Ascending aorta (tissue), 2 donors: ENCODE measurements around the gene VMAC. TPM values are rescaled to one million over a fixed set of nuclear protein-coding genes. Genes with fewer than 3 reads are reported as not detected.

Experiments
- DNase-seq, 2 donors: peaks; one replicate each; pipeline ENCODE4 v3.0.0-alpha.2; 2019; ENCODE audit warnings: low spot score in 2 of 2
- H3K27ac ChIP-seq, 2 donors: fragments of 200-600 bp; sonication (generic); one replicate each; pipeline ENCODE4 v1.5.1; 2016 to 2017; ENCODE audit warnings: mild to moderate bottlenecking in 1 of 2
- H3K27me3 ChIP-seq: fragments of 200-600 bp; sonication (generic); one replicate; pipeline ENCODE4 v1.5.1; 2017
- H3K36me3 ChIP-seq, 2 donors: fragments of 200-600 bp; sonication (generic); one replicate each; pipeline ENCODE4 v1.5.1; 2016
- H3K4me1 ChIP-seq, 2 donors: fragments of 200-600 bp; sonication (generic); one replicate each; pipeline ENCODE4 v1.5.1; 2016 to 2017; ENCODE audit warnings: mild to moderate bottlenecking in 1 of 2
- H3K4me3 ChIP-seq, 2 donors: fragments of 200-600 bp; sonication (generic); one replicate each; pipeline ENCODE4 v1.5.1; 2016 to 2017; ENCODE audit warnings: mild to moderate bottlenecking in 1 of 2
- H3K9me3 ChIP-seq, 2 donors: fragments of 200-600 bp; sonication (generic); one replicate each; pipeline ENCODE4 v1.5.1; 2016
- intact Hi-C: fragments of 100-400 bp; cut with DNase I; formaldehyde crosslinking; loops from one replicate; pipeline ENCODE4 v1.15.1; 2023
- total RNA-seq: library from RNA; depleted of rRNA; stranded (reverse); fragments of >200 nt; gene quantifications from one replicate; pipeline ENCODE4 v1.1.0, GENCODE V29; 2016
- TF ChIP-seq, protein P1 (sequence below), 3 experiments: fragments of 200-600 bp in 2 of 3; fragments of 450-650 bp in 1 of 3; sonication (generic) in 2 of 3; IDR thresholded peaks; one replicate each; pipeline ENCODE4 v1.5.1; 2016 to 2019; ENCODE audit warnings: antibody characterized with exemption in 3 of 3, mild to moderate bottlenecking in 1 of 3, moderate library complexity in 1 of 3

The VMAC gene
- total RNA-seq, 1 donor from 2014 or later, result 15.2 TPM

DNA sequence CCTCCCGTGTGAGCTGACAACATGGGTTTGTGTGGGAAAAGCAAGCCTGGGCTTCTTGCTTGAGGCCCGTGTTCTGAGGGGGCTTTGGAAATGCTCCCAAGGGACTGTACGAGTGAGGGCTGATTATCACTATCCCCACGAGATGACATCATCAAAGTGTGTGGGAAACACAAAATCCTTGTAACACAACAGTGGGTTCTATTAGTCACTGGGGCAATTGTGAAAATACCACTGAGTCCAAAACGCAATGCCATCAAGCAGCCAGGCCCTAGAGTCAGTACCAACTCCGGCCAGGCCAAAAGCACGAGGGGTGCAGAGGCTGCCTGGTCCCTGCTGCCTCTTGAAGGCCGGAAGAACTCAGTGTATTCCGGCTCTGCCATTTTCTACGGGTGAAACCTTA is 39.0 kb downstream of the VMAC start:
- Histone ChIP-seq H3K4me3 (no peak overlapping the region), H3K36me3 (peaks cover 22 to 29% of the 10 kb centered on the region in 2 donors), H3K27me3 (no peaks in the 10 kb centered on the region), H3K4me1 (peaks cover 0 to 8% of the 10 kb centered on the region in 2 donors), H3K9me3 (no peaks in the 10 kb centered on the region), H3K27ac (no peak overlapping the region)
- intact Hi-C loops, result no loop called here
- no peak for DNase-seq
- TF ChIP-seq, protein P1, sequence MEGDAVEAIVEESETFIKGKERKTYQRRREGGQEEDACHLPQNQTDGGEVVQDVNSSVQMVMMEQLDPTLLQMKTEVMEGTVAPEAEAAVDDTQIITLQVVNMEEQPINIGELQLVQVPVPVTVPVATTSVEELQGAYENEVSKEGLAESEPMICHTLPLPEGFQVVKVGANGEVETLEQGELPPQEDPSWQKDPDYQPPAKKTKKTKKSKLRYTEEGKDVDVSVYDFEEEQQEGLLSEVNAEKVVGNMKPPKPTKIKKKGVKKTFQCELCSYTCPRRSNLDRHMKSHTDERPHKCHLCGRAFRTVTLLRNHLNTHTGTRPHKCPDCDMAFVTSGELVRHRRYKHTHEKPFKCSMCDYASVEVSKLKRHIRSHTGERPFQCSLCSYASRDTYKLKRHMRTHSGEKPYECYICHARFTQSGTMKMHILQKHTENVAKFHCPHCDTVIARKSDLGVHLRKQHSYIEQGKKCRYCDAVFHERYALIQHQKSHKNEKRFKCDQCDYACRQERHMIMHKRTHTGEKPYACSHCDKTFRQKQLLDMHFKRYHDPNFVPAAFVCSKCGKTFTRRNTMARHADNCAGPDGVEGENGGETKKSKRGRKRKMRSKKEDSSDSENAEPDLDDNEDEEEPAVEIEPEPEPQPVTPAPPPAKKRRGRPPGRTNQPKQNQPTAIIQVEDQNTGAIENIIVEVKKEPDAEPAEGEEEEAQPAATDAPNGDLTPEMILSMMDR (IDR thresholded peaks at IDR 0.05), result no peak

DNA sequence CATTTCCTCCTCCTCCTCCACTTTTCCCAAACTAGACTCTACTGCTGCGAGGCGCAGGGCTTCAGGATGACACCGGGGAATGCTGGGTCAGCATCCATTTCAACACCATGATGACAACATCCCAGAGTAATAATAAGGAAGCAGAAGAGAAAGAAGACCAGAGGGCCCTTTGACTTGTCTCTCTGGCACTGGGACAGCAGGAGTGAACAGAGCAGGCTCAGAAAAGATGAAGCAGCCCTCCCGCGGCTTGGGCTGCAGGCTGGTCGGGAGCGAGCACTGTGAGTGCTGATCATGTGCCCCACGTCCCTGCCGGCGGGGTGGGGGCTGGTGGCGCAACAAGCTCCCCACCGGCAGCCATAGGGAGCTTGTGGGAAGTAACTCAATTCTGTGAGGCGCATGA is 42.8 kb downstream of the VMAC start:
- TF ChIP-seq, protein P1 (IDR thresholded peaks at IDR 0.05), result no peak
- H3K9me3 ChIP-seq, result no peaks in the 10 kb centered on the region
- H3K27me3 ChIP-seq, result no peaks in the 10 kb centered on the region
- H3K27ac ChIP-seq, result peak overlapping the region in 1 of 2 donors; percentile 24
- peaks cover 0 to 4% of the 10 kb centered on the region in 2 donors for H3K36me3 ChIP-seq
- H3K4me3 ChIP-seq, result no peak overlapping the region
- intact Hi-C loops, result no loop called here
- peaks cover under 1 to 24% of the 10 kb centered on the region in 2 donors for H3K4me1 ChIP-seq
- peak; percentile 47 to 79 for DNase-seq

DNA sequence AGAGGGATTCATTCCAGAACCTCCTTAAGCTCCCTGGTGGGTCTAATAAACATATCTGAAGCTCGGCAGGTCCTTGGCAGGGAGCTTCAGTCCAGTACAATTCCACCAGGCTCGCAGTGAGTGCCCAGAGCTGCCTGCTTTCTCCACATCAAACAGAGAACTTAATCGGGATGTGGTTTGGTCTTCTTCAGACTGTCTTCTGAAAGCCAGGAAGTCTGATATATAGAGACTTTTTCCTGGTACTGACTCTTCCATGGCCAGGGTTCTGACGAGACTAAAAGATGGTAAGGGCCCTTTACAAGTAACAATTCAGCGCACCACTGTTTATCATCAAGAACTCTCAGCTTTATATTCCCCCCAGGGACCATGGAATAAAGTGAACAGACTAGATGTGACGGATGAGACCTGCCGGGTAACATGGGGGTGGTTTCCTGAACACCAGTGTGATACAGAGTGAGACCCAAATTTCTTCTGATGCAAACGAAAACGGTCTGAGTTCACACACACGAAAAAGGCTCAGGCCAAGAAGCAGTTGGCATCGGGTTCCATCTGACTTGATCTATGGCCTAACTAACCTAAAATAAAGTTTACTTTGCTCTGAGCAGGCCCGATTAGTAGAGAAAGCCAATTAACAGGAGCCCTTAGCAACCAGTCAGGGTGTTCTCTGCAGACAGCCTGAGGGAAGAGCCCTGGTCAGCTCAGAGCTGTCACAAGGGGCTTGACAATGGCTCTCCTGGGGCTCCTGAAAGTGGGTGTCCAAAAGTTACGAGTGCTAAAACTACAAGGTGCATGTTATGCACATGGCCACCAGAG is 44.3 kb downstream of the VMAC start:
- Histone ChIP-seq H3K4me1 (peaks cover 13 to 39% of the 10 kb centered on the region in 2 donors), H3K36me3 (peaks cover 0 to 4% of the 10 kb centered on the region in 2 donors), H3K27ac (peak overlapping the region in 1 of 2 donors; percentile 11), H3K27me3 (no peaks in the 10 kb centered on the region), H3K9me3 (no peaks in the 10 kb centered on the region), H3K4me3 (no peak overlapping the region)
- DNase-seq, result no peak
- TF ChIP-seq, protein P1 (IDR thresholded peaks at IDR 0.05), result no peak
- intact Hi-C loops, result no loop called here

DNA sequence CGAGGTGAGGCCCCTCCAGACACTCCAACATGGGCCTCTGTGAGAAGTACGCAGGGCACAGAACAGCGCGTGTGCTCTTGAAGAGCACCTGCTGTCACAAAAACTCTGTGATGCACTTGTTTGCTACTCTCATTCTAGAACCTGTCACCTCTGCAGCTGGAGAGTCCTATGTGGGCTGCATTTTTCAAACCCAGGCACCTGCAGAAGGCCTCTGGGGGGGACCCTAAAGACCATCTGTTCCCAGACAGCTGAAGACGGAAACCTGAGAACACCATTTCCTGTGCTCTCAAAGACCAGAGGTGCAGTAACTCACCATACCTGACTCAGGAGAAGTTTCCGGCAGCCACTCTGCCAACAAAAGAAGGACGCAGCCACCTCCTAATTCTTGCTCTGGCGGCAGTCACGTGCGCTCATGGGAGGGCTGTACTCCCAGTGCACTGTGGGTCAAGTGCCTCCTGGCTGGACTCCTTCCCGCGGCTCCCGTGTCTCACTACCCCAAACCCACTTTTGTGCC is 45.2 kb downstream of the VMAC start:
- no peaks in the 10 kb centered on the region for H3K9me3 ChIP-seq
- DNase-seq, result no peak
- no peak overlapping the region for H3K27ac ChIP-seq
- TF ChIP-seq, protein P1 (IDR thresholded peaks at IDR 0.05), result no peak
- peaks cover 14 to 47% of the 10 kb centered on the region in 2 donors for H3K4me1 ChIP-seq
- intact Hi-C loops, result no loop called here
- peaks cover 0 to 4% of the 10 kb centered on the region in 2 donors for H3K36me3 ChIP-seq
- H3K27me3 ChIP-seq, result no peaks in the 10 kb centered on the region
- H3K4me3 ChIP-seq, result no peak overlapping the region

DNA sequence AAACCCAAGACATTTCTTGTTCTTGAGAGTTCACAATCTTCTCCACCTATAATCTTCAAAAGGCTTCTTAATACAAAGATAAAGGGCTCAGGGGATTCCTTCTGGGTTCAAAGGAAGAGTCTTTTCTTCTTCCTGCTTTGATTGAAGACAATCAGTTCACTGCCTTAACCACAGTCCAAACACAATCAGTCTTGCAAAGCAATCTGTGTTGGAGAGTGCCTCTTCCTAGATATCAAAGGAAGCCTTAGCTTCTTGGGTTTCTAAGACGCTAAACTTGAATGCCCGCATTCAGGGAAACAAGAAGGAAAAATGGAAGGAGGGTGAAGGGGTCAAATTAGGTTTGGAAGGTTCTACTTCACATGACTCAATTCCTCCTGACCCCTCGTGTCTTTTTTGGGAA is 46.1 kb downstream of the VMAC start:
- H3K4me1 ChIP-seq, result peaks cover 18 to 54% of the 10 kb centered on the region in 2 donors

More for the DNA sequence above, 46.1 kb downstream of the VMAC start:
- Histone ChIP-seq H3K27me3 (no peaks in the 10 kb centered on the region), H3K27ac (peak overlapping the region in 1 of 2 donors; percentile 74), H3K4me3 (no peak overlapping the region), H3K9me3 (no peaks in the 10 kb centered on the region), H3K36me3 (peaks cover 0 to 1% of the 10 kb centered on the region in 2 donors)
- TF ChIP-seq, protein P1 (IDR thresholded peaks at IDR 0.05), result no peak
- intact Hi-C loops, result no loop called here
- no peak for DNase-seq
